ENCODE measurements around the gene DPYD.

DPYD gene

GRCh38 chr1:97254731-97255463 lies 665.9 kb downstream of the DPYD start:
- Histone ChIP-seq H3K4me1 (no peaks in the 10 kb centered on the region), H3K36me3 (no peaks in the 10 kb centered on the region), H3K9me3 (no peaks in the 10 kb centered on the region), H3K27me3 (no peaks in the 10 kb centered on the region), H3K4me3 (no peak overlapping the region), H3K27ac (no peak overlapping the region)
- TF ChIP-seq CTCF (IDR thresholded peaks at IDR 0.05): no peak
- intact Hi-C loops (cut with DNase I; ENCODE audit: low total_unique reads): no loop called here
- DNase-seq: no peak

GRCh38 chr1:97252925-97253324 lies 667.9 kb downstream of the DPYD start:
- intact Hi-C loops (cut with DNase I; ENCODE audit: low total_unique reads): no loop called here

GRCh38 chr1:97252076-97252475 lies 668.8 kb downstream of the DPYD start:
- Histone ChIP-seq H3K4me3 (no peak overlapping the region), H3K9me3 (no peaks in the 10 kb centered on the region), H3K4me1 (peaks cover 0 to 8% (median 2%) of the 10 kb centered on the region in 4 donors), H3K27ac (no peak overlapping the region), H3K27me3 (no peaks in the 10 kb centered on the region), H3K36me3 (no peaks in the 10 kb centered on the region)
- intact Hi-C loops (cut with DNase I; ENCODE audit: low total_unique reads): no loop called here
- TF ChIP-seq CTCF (IDR thresholded peaks at IDR 0.05): no peak
- peak in 1 of 2 donors; percentile 60 for DNase-seq

More at GRCh38 chr1:97252925-97253324, 667.9 kb downstream of the DPYD start:
- no peak for DNase-seq
- no peak overlapping the region for H3K4me3 ChIP-seq
- no peaks in the 10 kb centered on the region for H3K36me3 ChIP-seq
- no peak for TF ChIP-seq CTCF (IDR thresholded peaks at IDR 0.05)
- H3K27me3 ChIP-seq: no peaks in the 10 kb centered on the region
- H3K9me3 ChIP-seq: no peaks in the 10 kb centered on the region
- H3K4me1 ChIP-seq: no peaks in the 10 kb centered on the region
- H3K27ac ChIP-seq: no peak overlapping the region

GRCh38 chr1:97247196-97247595 lies 673.6 kb downstream of the DPYD start:
- H3K27me3 ChIP-seq: no peaks in the 10 kb centered on the region
- TF ChIP-seq CTCF (IDR thresholded peaks at IDR 0.05): no peak
- intact Hi-C loops (cut with DNase I; ENCODE audit: low total_unique reads): no loop called here

GRCh38 chr1:97245682-97246081 lies 675.2 kb downstream of the DPYD start:
- intact Hi-C loops (cut with DNase I; ENCODE audit: low total_unique reads): no loop called here
- no peak overlapping the region for H3K27ac ChIP-seq
- H3K4me1 ChIP-seq: peaks cover 0 to 15% (median 2%) of the 10 kb centered on the region in 4 donors
- no peaks in the 10 kb centered on the region for H3K9me3 ChIP-seq
- no peak for DNase-seq
- TF ChIP-seq CTCF (IDR thresholded peaks at IDR 0.05): no peak
- no peaks in the 10 kb centered on the region for H3K27me3 ChIP-seq
- H3K36me3 ChIP-seq: no peaks in the 10 kb centered on the region
- no peak overlapping the region for H3K4me3 ChIP-seq

More at GRCh38 chr1:97247196-97247595, 673.6 kb downstream of the DPYD start:
- Histone ChIP-seq H3K4me3 (no peak overlapping the region), H3K36me3 (no peaks in the 10 kb centered on the region), H3K27ac (no peak overlapping the region), H3K9me3 (no peaks in the 10 kb centered on the region), H3K4me1 (peaks cover 0 to 15% (median 2%) of the 10 kb centered on the region in 4 donors)
- no peak for DNase-seq
